ENCODE data around the gene RELCH.

Gene RELCH

GRCh38 chr18:62288665-62289008 is 101.6 kb downstream of the RELCH start:
- Histone ChIP-seq H2BK120ac (ENCODE audit: low read depth, low read length) (no peak overlapping the region), H4K8ac (ENCODE audit: low read length) (no peak overlapping the region), H3K9me3 (ENCODE audit: control insufficient read depth, low read length) (no peaks in the 10 kb centered on the region), H3K4me3 (ENCODE audit: insufficient read depth in 1 of 2, low read depth in 1 of 2, low read length in 2 of 2) (no peak overlapping the region), H3K4me2 (ENCODE audit: low read length, poor library complexity, severe bottlenecking) (no peak overlapping the region), H3K23ac (ENCODE audit: low read length in 2 of 2) (no peak overlapping the region), H2BK15ac (ENCODE audit: low read depth, poor library complexity, severe bottlenecking) (no peak overlapping the region), H3K36me3 (ENCODE audit: control insufficient read depth in 1 of 2, insufficient read depth in 2 of 2, low read depth in 1 of 2, low read length in 2 of 2) (peaks cover 3 to 63% of the 10 kb centered on the region in 2 experiments), H2BK5ac (ENCODE audit: low read depth, low read length, poor library complexity, severe bottlenecking) (no peak overlapping the region), H2AK5ac (ENCODE audit: low read length, severe bottlenecking) (no peak overlapping the region), H3K27me3 (ENCODE audit: control insufficient read depth in 1 of 2, insufficient read depth in 1 of 2, low read length in 2 of 2) (no peaks in the 10 kb centered on the region), H3K9ac (ENCODE audit: low read length) (no peak overlapping the region), H3K27ac (ENCODE audit: low read length, poor library complexity, severe bottlenecking) (no peak overlapping the region), H2BK12ac (ENCODE audit: low read length in 2 of 2) (no peak overlapping the region), H3K4ac (ENCODE audit: low read depth in 1 of 2, low read length in 2 of 2) (no peak overlapping the region), H4K91ac (ENCODE audit: low read length) (no peak overlapping the region), H3K18ac (ENCODE audit: low read depth in 1 of 2, low read length in 2 of 2) (no peak overlapping the region), H2AFZ (ENCODE audit: low read depth, low read length) (no peak overlapping the region), H3K4me1 (ENCODE audit: control insufficient read depth, insufficient read depth, low read depth, low read length) (no peaks in the 10 kb centered on the region), H3K79me1 (replicated peaks; ENCODE audit: low read length, poor library complexity, severe bottlenecking) (peaks cover 4% of the 10 kb centered on the region), H3K14ac (ENCODE audit: low read length in 2 of 2) (no peak overlapping the region)
- 100% methylated on average over 1 of the region's 2 CpGs for WGBS
- DNase-seq = no peak

- no peak overlapping the region for H3K4ac ChIP-seq (ENCODE audit: low read depth in 1 of 2, low read length in 2 of 2)
- H2BK12ac ChIP-seq (ENCODE audit: low read length in 2 of 2) = no peak overlapping the region
- no peak overlapping the region for H3K27ac ChIP-seq (ENCODE audit: low read length, poor library complexity, severe bottlenecking)
- no peak overlapping the region for H2AFZ ChIP-seq (ENCODE audit: low read depth, low read length)
- H4K8ac ChIP-seq (ENCODE audit: low read length) = no peak overlapping the region
- no peaks in the 10 kb centered on the region for H3K9me3 ChIP-seq (ENCODE audit: control insufficient read depth, low read length)
- no peak overlapping the region for H2BK120ac ChIP-seq (ENCODE audit: low read depth, low read length)
- H3K18ac ChIP-seq (ENCODE audit: low read depth in 1 of 2, low read length in 2 of 2) = no peak overlapping the region
- DNase-seq = no peak
- peaks cover 3% of the 10 kb centered on the region for H3K79me1 ChIP-seq (replicated peaks; ENCODE audit: low read length, poor library complexity, severe bottlenecking)
- H2BK5ac ChIP-seq (ENCODE audit: low read depth, low read length, poor library complexity, severe bottlenecking) = no peak overlapping the region
- 100% methylated on average over 1 of the region's 2 CpGs for WGBS
- no peak overlapping the region for H3K4me3 ChIP-seq (ENCODE audit: insufficient read depth in 1 of 2, low read depth in 1 of 2, low read length in 2 of 2)
- H3K36me3 ChIP-seq (ENCODE audit: control insufficient read depth in 1 of 2, insufficient read depth in 2 of 2, low read depth in 1 of 2, low read length in 2 of 2) = peaks cover 3 to 61% of the 10 kb centered on the region in 2 experiments
- H2BK15ac ChIP-seq (ENCODE audit: low read depth, poor library complexity, severe bottlenecking) = no peak overlapping the region
- H3K4me2 ChIP-seq (ENCODE audit: low read length, poor library complexity, severe bottlenecking) = no peak overlapping the region
- no peak overlapping the region for H3K9ac ChIP-seq (ENCODE audit: low read length)
- no peak overlapping the region for H4K91ac ChIP-seq (ENCODE audit: low read length)
- H2AK5ac ChIP-seq (ENCODE audit: low read length, severe bottlenecking) = no peak overlapping the region
- H3K23ac ChIP-seq (ENCODE audit: low read length in 2 of 2) = no peak overlapping the region
- H3K14ac ChIP-seq (ENCODE audit: low read length in 2 of 2) = no peak overlapping the region
- no peaks in the 10 kb centered on the region for H3K4me1 ChIP-seq (ENCODE audit: control insufficient read depth, insufficient read depth, low read depth, low read length)
- H3K27me3 ChIP-seq (ENCODE audit: control insufficient read depth in 1 of 2, insufficient read depth in 1 of 2, low read length in 2 of 2) = no peaks in the 10 kb centered on the region
These were observed 102.0 kb downstream of the RELCH start for GRCh38 chr18:62289047-62289446.

- H3K27me3 ChIP-seq (ENCODE audit: control insufficient read depth in 1 of 2, insufficient read depth in 1 of 2, low read length in 2 of 2) = no peaks in the 10 kb centered on the region
- H3K4ac ChIP-seq (ENCODE audit: low read depth in 1 of 2, low read length in 2 of 2) = no peak overlapping the region
- H4K8ac ChIP-seq (ENCODE audit: low read length) = no peak overlapping the region
- H3K27ac ChIP-seq (ENCODE audit: low read length, poor library complexity, severe bottlenecking) = no peak overlapping the region
- H4K91ac ChIP-seq (ENCODE audit: low read length) = no peak overlapping the region
- H2BK120ac ChIP-seq (ENCODE audit: low read depth, low read length) = no peak overlapping the region
- no peak overlapping the region for H2BK5ac ChIP-seq (ENCODE audit: low read depth, low read length, poor library complexity, severe bottlenecking)
- no peak overlapping the region for H3K9ac ChIP-seq (ENCODE audit: low read length)
- no peak overlapping the region for H2BK12ac ChIP-seq (ENCODE audit: low read length in 2 of 2)
- no peak overlapping the region for H2AFZ ChIP-seq (ENCODE audit: low read depth, low read length)
- H3K18ac ChIP-seq (ENCODE audit: low read depth in 1 of 2, low read length in 2 of 2) = no peak overlapping the region
- DNase-seq = no peak
- H2BK15ac ChIP-seq (ENCODE audit: low read depth, poor library complexity, severe bottlenecking) = no peak overlapping the region
- no peak overlapping the region for H3K4me2 ChIP-seq (ENCODE audit: low read length, poor library complexity, severe bottlenecking)
- H3K79me1 ChIP-seq (replicated peaks; ENCODE audit: low read length, poor library complexity, severe bottlenecking) = peaks cover 2% of the 10 kb centered on the region
- H3K4me1 ChIP-seq (ENCODE audit: control insufficient read depth, insufficient read depth, low read depth, low read length) = no peaks in the 10 kb centered on the region
- no peak overlapping the region for H3K14ac ChIP-seq (ENCODE audit: low read length in 2 of 2)
- no peak overlapping the region for H3K23ac ChIP-seq (ENCODE audit: low read length in 2 of 2)
- no peak overlapping the region for H2AK5ac ChIP-seq (ENCODE audit: low read length, severe bottlenecking)
- no peaks in the 10 kb centered on the region for H3K9me3 ChIP-seq (ENCODE audit: control insufficient read depth, low read length)
- H3K4me3 ChIP-seq (ENCODE audit: insufficient read depth in 1 of 2, low read depth in 1 of 2, low read length in 2 of 2) = no peak overlapping the region
- peaks cover 0 to 58% of the 10 kb centered on the region in 2 experiments for H3K36me3 ChIP-seq (ENCODE audit: control insufficient read depth in 1 of 2, insufficient read depth in 2 of 2, low read depth in 1 of 2, low read length in 2 of 2)
These were observed 107.0 kb downstream of the RELCH start for GRCh38 chr18:62294073-62294472.

- Histone ChIP-seq H2BK120ac (ENCODE audit: low read depth, low read length) (no peak overlapping the region), H3K9ac (ENCODE audit: low read length) (no peak overlapping the region), H3K18ac (ENCODE audit: low read depth in 1 of 2, low read length in 2 of 2) (no peak overlapping the region), H2BK12ac (ENCODE audit: low read length in 2 of 2) (no peak overlapping the region), H3K4me1 (ENCODE audit: control insufficient read depth, insufficient read depth, low read depth, low read length) (no peaks in the 10 kb centered on the region), H2AFZ (ENCODE audit: low read depth, low read length) (no peak overlapping the region), H3K14ac (ENCODE audit: low read length in 2 of 2) (no peak overlapping the region), H4K8ac (ENCODE audit: low read length) (no peak overlapping the region), H3K23ac (ENCODE audit: low read length in 2 of 2) (no peak overlapping the region), H3K4me3 (ENCODE audit: insufficient read depth in 1 of 2, low read depth in 1 of 2, low read length in 2 of 2) (no peak overlapping the region), H3K27me3 (ENCODE audit: control insufficient read depth in 1 of 2, insufficient read depth in 1 of 2, low read length in 2 of 2) (no peaks in the 10 kb centered on the region), H3K4me2 (ENCODE audit: low read length, poor library complexity, severe bottlenecking) (no peak overlapping the region), H3K9me3 (ENCODE audit: control insufficient read depth, low read length) (no peaks in the 10 kb centered on the region), H2BK5ac (ENCODE audit: low read depth, low read length, poor library complexity, severe bottlenecking) (no peak overlapping the region), H3K27ac (ENCODE audit: low read length, poor library complexity, severe bottlenecking) (no peak overlapping the region), H3K79me1 (replicated peaks; ENCODE audit: low read length, poor library complexity, severe bottlenecking) (peaks cover 4% of the 10 kb centered on the region), H3K4ac (ENCODE audit: low read depth in 1 of 2, low read length in 2 of 2) (no peak overlapping the region), H3K36me3 (ENCODE audit: control insufficient read depth in 1 of 2, insufficient read depth in 2 of 2, low read depth in 1 of 2, low read length in 2 of 2) (peaks cover 0 to 66% of the 10 kb centered on the region in 2 experiments), H2AK5ac (ENCODE audit: low read length, severe bottlenecking) (no peak overlapping the region), H2BK15ac (ENCODE audit: low read depth, poor library complexity, severe bottlenecking) (no peak overlapping the region), H4K91ac (ENCODE audit: low read length) (no peak overlapping the region)
- WGBS = 94% methylated on average over 3 of the region's 3 CpGs
- no peak for DNase-seq
These were observed 113.4 kb downstream of the RELCH start for GRCh38 chr18:62300359-62300963.
